ENCODE results near the gene C15orf40.
"Not testable (repeated sequence)": the region's sequence is repeated elsewhere in the genome, so short reads cannot be mapped to it uniquely, and the experiment has no call there.

DNA sequence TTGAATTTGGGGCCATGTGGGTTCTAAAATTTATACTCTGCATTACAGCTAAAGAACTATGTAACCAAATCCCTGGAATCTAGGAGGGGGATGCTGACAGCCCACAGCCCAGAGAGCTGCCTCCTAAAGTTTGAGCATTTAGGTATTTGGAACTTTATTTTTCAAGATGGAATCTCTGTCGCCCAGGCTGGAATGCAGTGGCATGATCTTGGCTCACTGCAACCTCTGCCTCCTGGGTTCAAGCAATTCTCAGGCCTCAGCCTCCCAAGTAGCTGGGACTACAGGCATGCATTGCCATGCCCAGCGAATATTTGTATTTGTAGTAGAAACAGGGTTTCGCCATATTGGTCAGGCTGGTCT is 10.8 kb downstream of the C15orf40 start:
- TF ChIP-seq, protein P1, sequence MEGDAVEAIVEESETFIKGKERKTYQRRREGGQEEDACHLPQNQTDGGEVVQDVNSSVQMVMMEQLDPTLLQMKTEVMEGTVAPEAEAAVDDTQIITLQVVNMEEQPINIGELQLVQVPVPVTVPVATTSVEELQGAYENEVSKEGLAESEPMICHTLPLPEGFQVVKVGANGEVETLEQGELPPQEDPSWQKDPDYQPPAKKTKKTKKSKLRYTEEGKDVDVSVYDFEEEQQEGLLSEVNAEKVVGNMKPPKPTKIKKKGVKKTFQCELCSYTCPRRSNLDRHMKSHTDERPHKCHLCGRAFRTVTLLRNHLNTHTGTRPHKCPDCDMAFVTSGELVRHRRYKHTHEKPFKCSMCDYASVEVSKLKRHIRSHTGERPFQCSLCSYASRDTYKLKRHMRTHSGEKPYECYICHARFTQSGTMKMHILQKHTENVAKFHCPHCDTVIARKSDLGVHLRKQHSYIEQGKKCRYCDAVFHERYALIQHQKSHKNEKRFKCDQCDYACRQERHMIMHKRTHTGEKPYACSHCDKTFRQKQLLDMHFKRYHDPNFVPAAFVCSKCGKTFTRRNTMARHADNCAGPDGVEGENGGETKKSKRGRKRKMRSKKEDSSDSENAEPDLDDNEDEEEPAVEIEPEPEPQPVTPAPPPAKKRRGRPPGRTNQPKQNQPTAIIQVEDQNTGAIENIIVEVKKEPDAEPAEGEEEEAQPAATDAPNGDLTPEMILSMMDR (IDR thresholded peaks at IDR 0.05), result peak in 1 of 3 experiments; percentile 5
- not testable (repeated sequence) for TF ChIP-seq POLR2A (IDR thresholded peaks at IDR 0.05)

Data from testis (tissue), 2 donors.